ENCODE results near the gene TMEM250.

DNA sequence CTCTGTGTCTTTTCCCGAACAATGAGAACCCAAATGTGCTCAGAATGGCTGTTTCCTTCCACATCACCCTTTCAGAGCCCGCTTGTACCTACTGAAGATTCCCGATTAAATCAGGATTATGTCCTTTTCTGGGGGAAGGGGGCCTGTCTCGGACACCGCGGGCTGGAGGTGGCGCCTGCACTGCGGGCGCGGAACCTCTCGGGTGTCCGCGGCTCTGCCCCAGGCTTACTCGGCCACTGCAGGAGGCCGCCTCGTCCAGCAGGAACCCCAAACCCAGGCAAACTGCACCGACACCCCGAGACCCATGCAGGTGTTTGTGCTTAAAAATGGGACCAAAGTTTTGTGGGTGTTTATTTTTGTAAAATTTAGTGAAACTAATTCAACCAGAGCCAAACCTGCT, 8.6 kb upstream of the TMEM250 start:
- no peak for TF ChIP-seq POLR2A (IDR thresholded peaks at IDR 0.05; ENCODE audit: low read depth, low read length)
- no peak for TF ChIP-seq TAF1 (IDR thresholded peaks at IDR 0.05; ENCODE audit: borderline replicate concordance, low read depth, low read length)
- TF ChIP-seq POLR2AphosphoS5 (IDR thresholded peaks at IDR 0.05; ENCODE audit: low read depth, low read length), result no peak

Data from GM12892 (cell line).